Activated CD4-positive, alpha-beta T cell treated with anti-CD3 and anti-CD28 coated beads, Interleukin-2, amount 50 U/mL, for 4 hours (primary cell): ENCODE results near the gene CD247.

Source experiments
- DNase-seq, 2 experiments: peaks; one replicate each; pipeline ENCODE4 v3.0.0-alpha.2; 2020

The CD247 gene

DNA sequence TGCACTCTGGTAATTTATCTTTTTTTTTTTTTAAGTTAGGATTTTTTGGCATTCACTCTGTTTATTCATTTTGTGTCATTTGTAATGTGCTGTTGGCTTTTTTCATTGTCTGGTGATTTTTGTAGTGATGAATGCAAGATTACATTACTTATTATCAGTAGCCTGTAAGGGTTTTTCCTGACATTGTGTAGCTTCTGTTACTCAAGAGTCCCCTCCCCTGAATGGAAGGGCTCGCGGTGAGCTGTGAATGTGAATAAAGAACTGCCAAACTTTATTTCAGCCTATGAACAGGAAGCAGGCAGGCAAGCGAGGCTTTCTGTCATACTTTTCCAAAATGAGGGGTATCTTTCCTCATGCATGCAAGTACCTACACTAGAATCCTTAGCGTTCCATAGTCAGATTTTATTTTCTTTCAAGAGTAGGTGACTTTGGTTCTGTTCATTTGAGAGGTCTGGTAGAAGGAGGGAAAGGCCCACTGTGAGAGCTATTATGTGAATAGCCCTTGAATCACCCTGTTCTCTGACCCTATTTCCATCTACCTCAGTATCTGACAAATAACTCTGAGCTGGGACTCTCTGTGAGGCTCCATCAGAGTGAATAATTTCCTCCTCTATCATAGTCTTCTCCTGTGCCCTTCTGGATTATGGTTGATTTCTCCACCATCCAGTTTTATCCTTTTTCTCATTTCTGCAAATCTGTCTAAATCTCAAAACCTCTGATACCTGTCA is 114.0 kb downstream of the CD247 start:
- no peak for DNase-seq

DNA sequence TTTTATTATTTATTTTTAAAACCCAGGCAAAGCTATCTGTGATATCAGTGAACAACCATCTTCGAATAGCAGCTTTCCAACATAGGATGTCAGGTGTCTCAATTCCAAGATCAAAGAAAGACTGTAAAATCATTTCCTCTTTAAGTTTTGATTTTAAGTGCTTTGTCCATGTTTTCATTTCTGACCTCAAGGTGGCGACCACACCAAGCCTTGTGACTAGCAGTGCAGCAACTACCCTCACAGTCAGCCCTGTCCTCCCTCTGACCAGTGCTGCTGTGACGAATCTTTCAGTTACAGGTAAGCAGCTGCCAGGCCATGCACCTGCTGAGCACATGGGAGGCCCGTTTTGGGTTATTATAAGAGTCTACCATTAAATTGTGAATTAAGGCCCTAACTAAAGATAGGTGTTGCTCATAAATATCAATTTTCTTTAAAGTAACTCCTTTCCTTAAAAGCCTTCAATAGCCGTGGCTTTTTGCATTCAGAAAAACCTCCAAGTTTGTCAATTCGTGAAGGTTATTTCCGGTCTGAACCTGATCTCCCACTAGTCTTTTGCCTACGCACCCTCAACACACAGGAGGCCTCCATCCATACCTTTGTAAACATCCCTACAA is 117.0 kb downstream of the CD247 start:
- peak; percentile 37 to 47 for DNase-seq

DNA sequence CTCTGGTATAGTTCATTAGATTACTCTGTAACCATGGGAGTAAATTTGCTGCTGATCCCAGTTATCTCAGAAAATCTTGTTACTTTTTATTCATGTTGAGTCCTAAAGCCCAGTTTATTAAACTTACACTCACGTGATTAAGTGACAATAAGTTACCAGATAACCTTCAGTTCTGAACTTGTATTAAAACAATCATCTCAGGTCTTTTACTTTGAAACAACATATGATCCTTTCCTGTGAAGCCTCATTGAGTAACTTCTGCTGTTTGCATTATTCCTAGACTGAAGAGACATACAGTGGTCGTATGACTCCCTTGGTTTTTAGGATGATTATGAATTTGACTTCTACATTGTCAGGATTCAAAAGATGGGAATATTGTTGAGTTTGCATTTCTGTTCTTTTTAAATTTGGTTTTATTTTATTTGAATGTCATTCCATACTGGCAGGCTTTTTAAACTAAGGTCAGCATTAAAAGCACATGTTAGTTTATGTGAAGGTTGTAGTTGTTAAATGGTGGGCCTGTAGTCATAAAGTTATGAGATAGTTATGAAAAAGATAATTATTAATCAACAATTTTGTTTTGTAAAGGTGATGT is 117.9 kb downstream of the CD247 start:
- DNase-seq: no peak

DNA sequence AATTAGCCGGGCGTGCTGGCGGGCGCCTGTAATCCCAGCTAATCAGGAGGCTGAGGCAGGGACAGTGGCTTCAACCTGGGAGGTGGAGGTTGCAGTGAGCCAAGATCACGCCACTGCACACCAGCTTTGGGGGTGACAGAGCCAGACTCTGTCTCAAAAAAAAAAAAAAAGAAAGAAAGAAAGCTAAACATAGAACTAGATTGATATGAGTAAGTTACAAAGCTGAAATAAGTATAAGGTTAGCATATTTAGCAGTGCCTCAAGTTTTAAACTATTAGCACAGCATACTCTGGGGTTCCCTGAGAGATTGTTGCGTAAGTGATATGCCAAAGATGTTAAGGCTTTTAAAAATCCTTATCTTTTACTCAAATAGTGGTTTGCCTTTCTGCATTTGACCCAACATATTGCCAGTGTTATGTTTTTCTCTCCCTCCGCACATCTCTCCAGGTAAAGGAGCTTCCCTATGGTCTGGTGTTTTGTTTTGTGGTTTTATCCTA is 126.1 kb downstream of the CD247 start:
- DNase-seq: no peak

DNA sequence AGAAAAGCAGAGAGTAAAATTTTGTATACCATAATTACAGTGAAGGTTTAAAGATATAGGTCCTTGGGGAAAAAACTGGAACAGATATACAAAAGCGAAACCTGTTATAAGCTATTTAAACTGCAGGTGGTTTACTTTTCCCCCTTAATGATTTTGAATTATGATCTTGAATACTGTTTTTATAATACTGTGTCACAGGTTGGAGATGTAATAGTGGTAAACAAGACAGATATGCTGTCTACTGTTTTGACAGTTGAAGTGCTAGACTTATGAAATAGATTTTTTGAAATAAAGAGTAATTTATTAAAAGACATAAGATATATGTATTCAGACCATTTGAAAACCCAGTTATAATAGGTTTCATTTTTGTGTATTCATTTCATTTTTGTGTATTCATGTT is 129.4 kb downstream of the CD247 start:
- DNase-seq: no peak

DNA sequence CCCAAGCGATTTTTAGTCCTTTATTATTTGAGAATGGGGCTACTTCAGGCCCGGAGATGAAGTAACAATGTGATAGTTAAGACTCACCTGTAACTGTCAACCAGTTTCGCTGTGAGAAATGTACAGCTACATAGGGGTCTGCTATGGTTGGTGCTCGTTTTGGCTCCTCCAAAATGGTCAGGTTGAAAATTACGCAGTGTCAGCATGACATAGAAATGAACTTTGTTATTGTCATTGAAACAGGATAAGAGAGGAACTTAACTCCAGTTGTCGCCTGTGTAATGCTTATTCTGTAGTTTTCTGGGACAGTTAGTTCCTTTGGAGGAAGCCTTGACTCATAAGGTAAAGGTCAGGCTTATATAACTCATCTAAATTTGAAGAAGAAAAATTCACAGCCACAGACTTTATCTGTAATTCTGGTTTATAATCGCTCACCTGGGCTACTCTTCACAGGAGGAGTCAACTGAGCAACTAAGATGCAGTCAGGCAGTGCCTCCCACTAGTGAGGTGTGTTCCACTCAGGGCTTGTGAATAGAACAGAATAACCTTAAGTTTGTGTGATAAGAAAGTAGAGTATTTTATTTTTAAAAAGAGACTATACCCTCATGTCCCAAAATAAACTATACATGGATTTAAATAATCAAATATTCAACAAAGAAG is 130.9 kb downstream of the CD247 start:
- DNase-seq: no peak
